ENCODE results near the gene PPP2R5A.

The PPP2R5A gene

GRCh38 chr1:212271823-212272485, 13.3 kb upstream of the PPP2R5A start:
- H3K4me3 ChIP-seq (ENCODE audit: low read depth, low read length, poor library complexity, severe bottlenecking) = no peak overlapping the region
- H3K79me2 ChIP-seq (ENCODE audit: insufficient read depth, low read length) = no peaks in the 10 kb centered on the region
- H2AFZ ChIP-seq (ENCODE audit: low read length) = no peak overlapping the region
- no peaks in the 10 kb centered on the region for H3F3A ChIP-seq (ENCODE audit: insufficient read depth, low read length)
- no peaks in the 10 kb centered on the region for H3K9me3 ChIP-seq (ENCODE audit: low read length)
- H3K27ac ChIP-seq (ENCODE audit: low read depth, low read length, poor library complexity, severe bottlenecking) = no peak overlapping the region
- H3K9ac ChIP-seq (ENCODE audit: low read length) = no peak overlapping the region
- H3K9me2 ChIP-seq (ENCODE audit: low read depth, low read length) = no peaks in the 10 kb centered on the region
- TF ChIP-seq CTCF (IDR thresholded peaks at IDR 0.05; ENCODE audit: low read length) (no peak), EZH2 (IDR thresholded peaks at IDR 0.05; ENCODE audit: borderline replicate concordance, low read length) (no peak)
- H3K4me2 ChIP-seq (ENCODE audit: low read length) = no peak overlapping the region
- H3K4me1 ChIP-seq (ENCODE audit: insufficient read depth, low read length, severe bottlenecking) = peaks cover 5% of the 10 kb centered on the region
- no peaks in the 10 kb centered on the region for H3K27me3 ChIP-seq (ENCODE audit: insufficient read depth, low read length)
- H4K20me1 ChIP-seq (ENCODE audit: insufficient read depth, low read length) = no peaks in the 10 kb centered on the region
- H3K36me3 ChIP-seq (ENCODE audit: insufficient read depth, low read length) = no peaks in the 10 kb centered on the region

- Histone ChIP-seq H3K36me3 (ENCODE audit: insufficient read depth, low read length) (no peaks in the 10 kb centered on the region), H3K9ac (ENCODE audit: low read length) (no peak overlapping the region), H3F3A (ENCODE audit: insufficient read depth, low read length) (no peaks in the 10 kb centered on the region), H3K4me1 (ENCODE audit: insufficient read depth, low read length, severe bottlenecking) (peaks cover 10% of the 10 kb centered on the region), H3K79me2 (ENCODE audit: insufficient read depth, low read length) (peaks cover 3% of the 10 kb centered on the region), H4K20me1 (ENCODE audit: insufficient read depth, low read length) (no peaks in the 10 kb centered on the region), H3K27me3 (ENCODE audit: insufficient read depth, low read length) (no peaks in the 10 kb centered on the region), H3K9me3 (ENCODE audit: low read length) (no peaks in the 10 kb centered on the region; the same call in 1 of the 2 replicates), H3K4me2 (ENCODE audit: low read length) (no peak overlapping the region), H3K9me2 (ENCODE audit: low read depth, low read length) (no peaks in the 10 kb centered on the region), H3K27ac (ENCODE audit: low read depth, low read length, poor library complexity, severe bottlenecking) (no peak overlapping the region), H3K4me3 (ENCODE audit: low read depth, low read length, poor library complexity, severe bottlenecking) (no peak overlapping the region), H2AFZ (ENCODE audit: low read length) (no peak overlapping the region)
- no peak for TF ChIP-seq EZH2 (IDR thresholded peaks at IDR 0.05; ENCODE audit: borderline replicate concordance, low read length)
- TF ChIP-seq CTCF (IDR thresholded peaks at IDR 0.05; ENCODE audit: low read length) = no peak
Observed at GRCh38 chr1:212281590-212281989, 3.6 kb upstream of the PPP2R5A start.

- no peak for TF ChIP-seq EZH2 (IDR thresholded peaks at IDR 0.05; ENCODE audit: borderline replicate concordance, low read length)
- TF ChIP-seq CTCF (IDR thresholded peaks at IDR 0.05; ENCODE audit: low read length) = no peak
- peaks cover 19% of the 10 kb centered on the region for H3K4me1 ChIP-seq (ENCODE audit: insufficient read depth, low read length, severe bottlenecking)
- H3K9me3 ChIP-seq (ENCODE audit: low read length) = no peaks in the 10 kb centered on the region; the same call in 1 of the 2 replicates
- H3K27ac ChIP-seq (ENCODE audit: low read depth, low read length, poor library complexity, severe bottlenecking) = peak overlapping the region; percentile 82
- H3K4me2 ChIP-seq (ENCODE audit: low read length) = peak overlapping the region; percentile 82
- H4K20me1 ChIP-seq (ENCODE audit: insufficient read depth, low read length) = no peaks in the 10 kb centered on the region
- no peaks in the 10 kb centered on the region for H3K9me2 ChIP-seq (ENCODE audit: low read depth, low read length)
- no peaks in the 10 kb centered on the region for H3F3A ChIP-seq (ENCODE audit: insufficient read depth, low read length)
- H3K36me3 ChIP-seq (ENCODE audit: insufficient read depth, low read length) = peaks cover 4% of the 10 kb centered on the region; the same call in 1 of the 2 replicates
- H3K9ac ChIP-seq (ENCODE audit: low read length) = peak overlapping the region; percentile 60; the same call in 1 of the 2 replicates
- peaks cover 25% of the 10 kb centered on the region for H3K79me2 ChIP-seq (ENCODE audit: insufficient read depth, low read length)
- peak overlapping the region; percentile 66 for H3K4me3 ChIP-seq (ENCODE audit: low read depth, low read length, poor library complexity, severe bottlenecking)
- H2AFZ ChIP-seq (ENCODE audit: low read length) = no peak overlapping the region
- H3K27me3 ChIP-seq (ENCODE audit: insufficient read depth, low read length) = no peaks in the 10 kb centered on the region
Observed at GRCh38 chr1:212283741-212284140, 1.5 kb upstream of the PPP2R5A start.
